Esophagus muscularis mucosa (tissue), 3 donors: ENCODE results near the gene DNAH14.

ENCODE experiments used
- CTCF ChIP-seq, 3 experiments: fragments of 200-600 bp in 2 of 3; fragments of 450-650 bp in 1 of 3; sonication (generic) in 2 of 3; IDR thresholded peaks; one replicate each; pipeline ENCODE4 v1.5.1; 2017 to 2019; ENCODE audit warnings: antibody characterized with exemption in 3 of 3, mild to moderate bottlenecking in 2 of 3, moderate library complexity in 1 of 3
- POLR2AphosphoS5 ChIP-seq, 2 donors: sonication (generic); formaldehyde crosslinking; IDR thresholded peaks; one replicate each; pipeline ENCODE4 v1.6.1; 2017; ENCODE audit warnings: antibody characterized with exemption in 2 of 2

GRCh38 chr1:225422795-225423517 is 493.5 kb downstream of the DNAH14 start:
- TF ChIP-seq POLR2AphosphoS5 (IDR thresholded peaks at IDR 0.05) (no peak), CTCF (IDR thresholded peaks at IDR 0.05) (no peak)
